ENCODE results near the gene SELENOM. TPM values are rescaled to one million over a fixed set of nuclear protein-coding genes. Genes with fewer than 3 reads are reported as not detected.

Gene SELENOM
- total and polyA plus RNA-seq, 2 donors (not counting 1 experiment from before 2014, with no cell fraction given), result 23.6 to 43.3 TPM

DNA sequence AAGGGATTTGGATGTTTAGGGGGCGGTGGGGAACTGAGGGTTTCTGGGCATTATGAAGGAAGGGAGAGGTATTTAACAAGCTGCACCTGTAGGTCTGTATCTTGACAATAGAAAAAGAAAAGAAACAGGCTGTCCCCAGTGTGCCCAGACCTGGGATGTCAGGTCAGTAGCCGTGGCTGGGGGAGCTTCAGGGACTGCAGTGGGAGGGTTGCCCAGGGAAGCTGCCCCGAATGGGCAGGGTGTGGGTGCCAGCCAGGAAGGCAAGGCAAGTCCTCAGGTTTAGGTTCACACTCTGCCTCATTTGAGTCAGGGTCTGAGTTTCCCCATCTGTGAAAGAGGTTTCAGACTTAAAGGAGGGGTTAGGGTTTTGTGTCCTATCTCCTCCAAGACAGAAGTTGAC lies 16.9 kb upstream of the SELENOM start:
- Mint-ChIP-seq H3K27me3 (no peaks in the 10 kb centered on the region), H3K9me3 (ENCODE audit: insufficient read depth) (no peaks in the 10 kb centered on the region), H3K4me1 (peaks cover 6% of the 10 kb centered on the region), H3K4me3 (no peak overlapping the region), H3K27ac (no peak overlapping the region)
- TF ChIP-seq, protein P1, sequence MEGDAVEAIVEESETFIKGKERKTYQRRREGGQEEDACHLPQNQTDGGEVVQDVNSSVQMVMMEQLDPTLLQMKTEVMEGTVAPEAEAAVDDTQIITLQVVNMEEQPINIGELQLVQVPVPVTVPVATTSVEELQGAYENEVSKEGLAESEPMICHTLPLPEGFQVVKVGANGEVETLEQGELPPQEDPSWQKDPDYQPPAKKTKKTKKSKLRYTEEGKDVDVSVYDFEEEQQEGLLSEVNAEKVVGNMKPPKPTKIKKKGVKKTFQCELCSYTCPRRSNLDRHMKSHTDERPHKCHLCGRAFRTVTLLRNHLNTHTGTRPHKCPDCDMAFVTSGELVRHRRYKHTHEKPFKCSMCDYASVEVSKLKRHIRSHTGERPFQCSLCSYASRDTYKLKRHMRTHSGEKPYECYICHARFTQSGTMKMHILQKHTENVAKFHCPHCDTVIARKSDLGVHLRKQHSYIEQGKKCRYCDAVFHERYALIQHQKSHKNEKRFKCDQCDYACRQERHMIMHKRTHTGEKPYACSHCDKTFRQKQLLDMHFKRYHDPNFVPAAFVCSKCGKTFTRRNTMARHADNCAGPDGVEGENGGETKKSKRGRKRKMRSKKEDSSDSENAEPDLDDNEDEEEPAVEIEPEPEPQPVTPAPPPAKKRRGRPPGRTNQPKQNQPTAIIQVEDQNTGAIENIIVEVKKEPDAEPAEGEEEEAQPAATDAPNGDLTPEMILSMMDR (IDR thresholded peaks at IDR 0.05), result no peak
- TF ChIP-seq EZH2 (IDR thresholded peaks at IDR 0.05; ENCODE audit: borderline replicate concordance, insufficient read depth, low read depth, low read length, poor library complexity, severe bottlenecking), result no peak
- no peak for DNase-seq
- Histone ChIP-seq H3K4me3 (ENCODE audit: control extremely low read depth in 1 of 5, extremely low read depth in 1 of 5, insufficient read depth in 1 of 5, low read depth in 2 of 5, low read length in 4 of 5) (no peak overlapping the region), H2AFZ (ENCODE audit: insufficient read depth, low read depth, low read length, poor library complexity, severe bottlenecking) (no peak overlapping the region), H3K27ac (ENCODE audit: low read length in 2 of 2) (no peak overlapping the region), H3K4me2 (replicated peaks; ENCODE audit: low read depth, low read length, poor library complexity, severe bottlenecking) (no peak overlapping the region), H3K27me3 (replicated peaks in 1 of 4; ENCODE audit: control extremely low read depth in 1 of 4, control insufficient read depth in 3 of 4, insufficient read depth in 4 of 4, low read length in 3 of 4) (peaks cover 0 to 14% (median 0%) of the 10 kb centered on the region in 4 experiments), H3K9ac (ENCODE audit: low read length) (no peak overlapping the region), H3K4me1 (ENCODE audit: control insufficient read depth in 2 of 2, insufficient read depth in 2 of 2, low read length in 2 of 2) (peaks cover 5 to 12% of the 10 kb centered on the region in 2 donors), H4K20me1 (ENCODE audit: control insufficient read depth, insufficient read depth, low read length, poor library complexity, severe bottlenecking) (no peaks in the 10 kb centered on the region), H3K36me3 (replicated peaks in 1 of 2; ENCODE audit: control extremely low read depth in 1 of 2, control insufficient read depth in 1 of 2, extremely low read depth in 1 of 2, insufficient read depth in 2 of 2, low read length in 1 of 2) (no peaks in the 10 kb centered on the region), H3K79me2 (ENCODE audit: control insufficient read depth, insufficient read depth, low read length) (no peaks in the 10 kb centered on the region), H3K9me3 (ENCODE audit: control extremely low read depth in 1 of 3, control insufficient read depth in 2 of 3, insufficient read depth in 1 of 3, low read length in 2 of 3) (peaks cover 0 to 9% (median 0%) of the 10 kb centered on the region in 3 donors)
- ATAC-seq (ENCODE audit: low read depth), result no peak
- intact Hi-C loops (cut with micrococcal nuclease), result no loop called here
- WGBS (ENCODE audit: insufficient coverage), result 95% methylated on average over 3 of the region's 3 CpGs
- POLR2A ChIA-PET, result no interaction called here
- CTCF ChIA-PET, result no interaction called here

DNA sequence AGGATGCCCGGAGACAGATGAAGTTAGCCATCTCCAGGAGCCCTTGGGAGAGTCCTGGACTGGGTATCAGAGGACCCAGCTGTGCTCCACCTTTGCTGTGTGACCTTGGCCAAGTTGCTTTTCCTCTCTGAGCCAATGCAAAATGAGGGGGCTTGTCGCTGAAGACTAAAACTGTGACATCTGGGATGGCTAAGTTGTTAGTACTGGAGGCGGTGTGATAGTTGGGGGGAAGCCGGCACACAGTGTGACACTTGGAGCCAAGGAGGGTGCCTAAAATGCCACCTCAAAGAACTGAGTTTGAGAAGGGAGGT lies 15.9 kb upstream of the SELENOM start:
- Histone ChIP-seq H3K9me3 (ENCODE audit: control extremely low read depth in 1 of 3, control insufficient read depth in 2 of 3, insufficient read depth in 1 of 3, low read length in 2 of 3) (peaks cover 0 to 9% (median 0%) of the 10 kb centered on the region in 3 donors), H3K27ac (ENCODE audit: low read length in 2 of 2) (no peak overlapping the region), H3K27me3 (replicated peaks in 1 of 4; ENCODE audit: control extremely low read depth in 1 of 4, control insufficient read depth in 3 of 4, insufficient read depth in 4 of 4, low read length in 3 of 4) (peaks cover 0 to 12% (median 0%) of the 10 kb centered on the region in 4 experiments), H3K4me3 (ENCODE audit: control extremely low read depth in 1 of 5, extremely low read depth in 1 of 5, insufficient read depth in 1 of 5, low read depth in 2 of 5, low read length in 4 of 5) (no peak overlapping the region), H3K9ac (ENCODE audit: low read length) (no peak overlapping the region), H3K4me1 (ENCODE audit: control insufficient read depth in 2 of 2, insufficient read depth in 2 of 2, low read length in 2 of 2) (peaks cover 5 to 12% of the 10 kb centered on the region in 2 donors), H3K36me3 (replicated peaks in 1 of 2; ENCODE audit: control extremely low read depth in 1 of 2, control insufficient read depth in 1 of 2, extremely low read depth in 1 of 2, insufficient read depth in 2 of 2, low read length in 1 of 2) (no peaks in the 10 kb centered on the region), H3K4me2 (replicated peaks; ENCODE audit: low read depth, low read length, poor library complexity, severe bottlenecking) (no peak overlapping the region), H4K20me1 (ENCODE audit: control insufficient read depth, insufficient read depth, low read length, poor library complexity, severe bottlenecking) (no peaks in the 10 kb centered on the region), H2AFZ (ENCODE audit: insufficient read depth, low read depth, low read length, poor library complexity, severe bottlenecking) (no peak overlapping the region), H3K79me2 (ENCODE audit: control insufficient read depth, insufficient read depth, low read length) (no peaks in the 10 kb centered on the region)
- DNase-seq, result no peak
- ATAC-seq (ENCODE audit: low read depth), result no peak
- POLR2A ChIA-PET, result no interaction called here
- Mint-ChIP-seq H3K4me1 (peaks cover 6% of the 10 kb centered on the region), H3K27ac (no peak overlapping the region), H3K4me3 (no peak overlapping the region), H3K27me3 (no peaks in the 10 kb centered on the region), H3K9me3 (ENCODE audit: insufficient read depth) (no peaks in the 10 kb centered on the region)
- TF ChIP-seq, protein P1 (IDR thresholded peaks at IDR 0.05), result no peak
- no peak for TF ChIP-seq EZH2 (IDR thresholded peaks at IDR 0.05; ENCODE audit: borderline replicate concordance, insufficient read depth, low read depth, low read length, poor library complexity, severe bottlenecking)
- CTCF ChIA-PET, result no interaction called here
- intact Hi-C loops (cut with micrococcal nuclease), result no loop called here
- 98% methylated on average over 4 of the region's 4 CpGs for WGBS (ENCODE audit: insufficient coverage)
